Tibial nerve (tissue), 4 donors: ENCODE data around the gene TPD52L2. TPM values are rescaled to one million over a fixed set of nuclear protein-coding genes. Genes with fewer than 3 reads are reported as not detected.

Experiments used
- DNase-seq, 2 donors: peaks; one replicate each; pipeline ENCODE4 v3.0.0-alpha.2; 2019; ENCODE audit warnings: low spot score in 2 of 2
- H3K27ac ChIP-seq, 4 donors: fragments of 200-600 bp; sonication (generic) in 3 of 4; one replicate each; pipeline ENCODE4 v1.5.1; 2017 to 2019; ENCODE audit warnings: mild to moderate bottlenecking in 1 of 4
- H3K27me3 ChIP-seq, 2 donors: fragments of 200-600 bp; sonication (generic) in 1 of 2; one replicate each; pipeline versions ENCODE4 v1.5.1 to v1.6.0; 2017 to 2019
- H3K36me3 ChIP-seq, 3 donors: fragments of 200-600 bp; sonication (generic); one replicate each; pipeline ENCODE4 v1.5.1; 2018 to 2019
- H3K4me1 ChIP-seq, 4 donors: fragments of 200-600 bp; sonication (generic) in 3 of 4; one replicate each; pipeline ENCODE4 v1.5.1; 2017 to 2019
- H3K4me3 ChIP-seq, 4 donors: fragments of 200-600 bp; sonication (generic) in 3 of 4; one replicate each; pipeline ENCODE4 v1.5.1; 2017 to 2019; ENCODE audit warnings: mild to moderate bottlenecking in 1 of 4, moderate library complexity in 1 of 4
- H3K9me3 ChIP-seq, 4 donors: fragments of 200-600 bp; sonication (generic) in 3 of 4; one replicate each; pipeline ENCODE4 v1.5.1; 2017 to 2019
- CTCF ChIP-seq, 5 experiments: fragments of 200-600 bp in 3 of 5; fragments of 450-650 bp in 2 of 5; sonication (generic) in 3 of 5; IDR thresholded peaks; one replicate each; pipeline ENCODE4 v1.5.1; 2016 to 2019; ENCODE audit warnings: antibody characterized with exemption in 5 of 5, mild to moderate bottlenecking in 3 of 5, moderate library complexity in 2 of 5
- EP300 ChIP-seq, 2 donors: sonication (generic); formaldehyde crosslinking; IDR thresholded peaks; one replicate each; pipeline ENCODE4 v1.6.1; 2017; ENCODE audit warnings: antibody characterized with exemption in 2 of 2, mild to moderate bottlenecking in 1 of 2
- POLR2A ChIP-seq, 2 donors: fragments of 450-650 bp; IDR thresholded peaks; one replicate each; pipeline ENCODE4 v1.6.1; 2017; ENCODE audit warnings: antibody characterized with exemption in 2 of 2, mild to moderate bottlenecking in 2 of 2, moderate library complexity in 2 of 2
- WGBS, 2 donors: methylation state at CpG; one replicate each; pipeline ENCODE4 v1.1.5; 2018; 5-methylcytosine and 5-hydroxymethylcytosine counted together
- total RNA-seq, 4 donors: library from RNA; depleted of rRNA; stranded (reverse); fragments of >200 nt; gene quantifications; one replicate each; pipeline ENCODE4 v1.1.0, GENCODE V29; 2016

Gene TPD52L2
- total RNA-seq, 4 donors from 2014 or later, result 108 to 122 (median 115) TPM

- DNase-seq, result no peak
- peaks cover 0 to 4% of the 10 kb centered on the region in 2 donors for H3K27me3 ChIP-seq
- no peaks in the 10 kb centered on the region for H3K9me3 ChIP-seq
- 1 to 3% methylated on average over 14 to 19 of the region's 55 CpGs for WGBS, 2 donors
- H3K27ac ChIP-seq, result peak overlapping the region; percentile 72 to 86 (median 77)
- TF ChIP-seq POLR2A (IDR thresholded peaks at IDR 0.05) (no peak), CTCF (IDR thresholded peaks at IDR 0.05) (no peak), EP300 (IDR thresholded peaks at IDR 0.05) (no peak)
- peaks cover 0 to 67% (median 33%) of the 10 kb centered on the region in 4 donors for H3K4me1 ChIP-seq
- no peaks in the 10 kb centered on the region for H3K36me3 ChIP-seq
- H3K4me3 ChIP-seq, result peak overlapping the region; percentile 20 to 94 (median 54)
Observed at GRCh38 chr20:63831646-63831992, 33.5 kb upstream of the TPD52L2 start.

GRCh38 chr20:63831993-63832686, 32.9 kb upstream of the TPD52L2 start:
- Histone ChIP-seq H3K27ac (peak overlapping the region; percentile 72 to 86 (median 77)), H3K4me1 (peaks cover 0 to 62% (median 33%) of the 10 kb centered on the region in 4 donors), H3K36me3 (no peaks in the 10 kb centered on the region), H3K9me3 (no peaks in the 10 kb centered on the region), H3K27me3 (no peaks in the 10 kb centered on the region), H3K4me3 (peak overlapping the region; percentile 20 to 94 (median 54))
- no peak for DNase-seq
- no peak for TF ChIP-seq CTCF (IDR thresholded peaks at IDR 0.05)
- peak in 1 of 2 donors; percentile 28 for TF ChIP-seq POLR2A (IDR thresholded peaks at IDR 0.05)
- TF ChIP-seq EP300 (IDR thresholded peaks at IDR 0.05), result peak in 1 of 2 donors; percentile 24
- 13 to 41% methylated on average over 15 to 42 of the region's 76 CpGs for WGBS, 2 donors

- Histone ChIP-seq H3K27me3 (no peaks in the 10 kb centered on the region), H3K36me3 (no peaks in the 10 kb centered on the region), H3K4me1 (peaks cover 0 to 55% (median 27%) of the 10 kb centered on the region in 4 donors), H3K9me3 (no peaks in the 10 kb centered on the region), H3K4me3 (no peak overlapping the region), H3K27ac (peak overlapping the region; percentile 55 to 90 (median 71))
- TF ChIP-seq CTCF (IDR thresholded peaks at IDR 0.05) (no peak), EP300 (IDR thresholded peaks at IDR 0.05) (no peak), POLR2A (IDR thresholded peaks at IDR 0.05) (no peak)
- no peak for DNase-seq
- 73 to 78% methylated on average over 17 to 18 of the region's 20 CpGs for WGBS, 2 donors
Observed at GRCh38 chr20:63833776-63834490, 31.1 kb upstream of the TPD52L2 start.

- H3K9me3 ChIP-seq, result no peaks in the 10 kb centered on the region
- H3K36me3 ChIP-seq, result no peaks in the 10 kb centered on the region
- 84 to 89% methylated on average over 9 of the region's 9 CpGs for WGBS, 2 donors
- H3K4me1 ChIP-seq, result peaks cover 0 to 50% (median 24%) of the 10 kb centered on the region in 4 donors
- no peak overlapping the region for H3K4me3 ChIP-seq
- H3K27me3 ChIP-seq, result no peaks in the 10 kb centered on the region
- no peak for TF ChIP-seq EP300 (IDR thresholded peaks at IDR 0.05)
- TF ChIP-seq CTCF (IDR thresholded peaks at IDR 0.05), result no peak
- no peak for TF ChIP-seq POLR2A (IDR thresholded peaks at IDR 0.05)
- DNase-seq, result no peak
- peak overlapping the region; percentile 55 to 90 (median 71) for H3K27ac ChIP-seq
Observed at GRCh38 chr20:63834491-63834880, 30.6 kb upstream of the TPD52L2 start.
